Astrocyte (in vitro differentiated cells and primary cell): Measurements from ENCODE around the gene DDX1. TPM values are rescaled to one million over a fixed set of nuclear protein-coding genes. Genes with fewer than 3 reads are reported as not detected.

Source experiments
- DNase-seq: peaks from one replicate; pipeline ENCODE4 v3.0.0-alpha.2; 2010; ENCODE audit warnings: low read depth
- FAIRE-seq: peaks from 2 replicates; lab custom pipeline; 2011; peaks lifted over from hg19 to GRCh38; lab: Jason Lieb, UNC
- H2AFZ ChIP-seq: 2 replicates; pipeline ENCODE4 v1.6.0; 2012; ENCODE audit warnings: low read depth, low read length, inconsistent platforms
- H3K27ac ChIP-seq: 2 replicates; pipeline ENCODE4 v1.5.1; 2011; ENCODE audit warnings: low read depth, low read length, inconsistent platforms
- H3K27me3 ChIP-seq: 2 replicates; pipeline ENCODE4 v1.6.0; 2011; ENCODE audit warnings: low read length, inconsistent platforms; ENCODE audit not compliant: insufficient read depth
- H3K36me3 ChIP-seq: 2 replicates; pipeline ENCODE4 v1.5.1; 2011; ENCODE audit warnings: low read length, inconsistent platforms; ENCODE audit not compliant: insufficient read depth
- H3K4me1 ChIP-seq: 2 replicates; pipeline ENCODE4 v1.5.1; 2011; ENCODE audit warnings: low read length, inconsistent platforms; ENCODE audit not compliant: insufficient read depth
- H3K4me2 ChIP-seq: 2 replicates; pipeline ENCODE4 v1.6.0; 2012; ENCODE audit warnings: low read length, inconsistent platforms
- H3K4me3 ChIP-seq: 2 replicates; pipeline ENCODE4 v1.5.1; 2011; ENCODE audit warnings: low read depth, mild to moderate bottlenecking, low read length, inconsistent platforms; ENCODE audit not compliant: insufficient read depth
- H3K79me2 ChIP-seq: 2 replicates; pipeline ENCODE4 v1.6.0; 2012; ENCODE audit warnings: mild to moderate bottlenecking, low read length, inconsistent platforms; ENCODE audit not compliant: insufficient read depth
- H3K9ac ChIP-seq: 2 replicates; pipeline ENCODE4 v1.6.0; 2012; ENCODE audit warnings: mild to moderate bottlenecking, low read length, inconsistent platforms
- H3K9me3 ChIP-seq: 2 replicates; pipeline ENCODE4 v1.5.1; 2012; ENCODE audit warnings: low read depth, mild to moderate bottlenecking, low read length, inconsistent platforms; ENCODE audit not compliant: insufficient read depth
- H4K20me1 ChIP-seq: 2 replicates; pipeline ENCODE4 v1.6.0; 2012; ENCODE audit warnings: low read length, inconsistent platforms; ENCODE audit not compliant: insufficient read depth
- H3K27ac Mint-ChIP-seq: one replicate; pipeline ENCODE4 v1.8.0; 2021; ENCODE audit warnings: mild to moderate bottlenecking, mixed read lengths; ENCODE audit not compliant: unreplicated experiment
- H3K27me3 Mint-ChIP-seq: one replicate; pipeline ENCODE4 v1.8.0; 2021; ENCODE audit warnings: low read depth, mixed read lengths; ENCODE audit not compliant: unreplicated experiment
- H3K36me3 Mint-ChIP-seq: one replicate; pipeline ENCODE4 v1.8.0; 2021; ENCODE audit warnings: low read depth, mixed read lengths; ENCODE audit not compliant: unreplicated experiment
- H3K4me1 Mint-ChIP-seq: one replicate; pipeline ENCODE4 v1.8.0; 2021; ENCODE audit warnings: low read depth, mixed read lengths; ENCODE audit not compliant: unreplicated experiment
- H3K4me3 Mint-ChIP-seq: one replicate; pipeline ENCODE4 v1.8.0; 2021; ENCODE audit warnings: mild to moderate bottlenecking, moderate library complexity, mixed read lengths; ENCODE audit not compliant: unreplicated experiment
- H3K9me3 Mint-ChIP-seq: one replicate; pipeline ENCODE4 v1.8.0; 2021; ENCODE audit warnings: mild to moderate bottlenecking, mixed read lengths; ENCODE audit not compliant: unreplicated experiment
- EZH2 ChIP-seq: IDR thresholded peaks from 2 replicates; pipeline ENCODE4 v1.6.1; 2012; ENCODE audit warnings: mild to moderate bottlenecking, low read length, inconsistent platforms; ENCODE audit not compliant: insufficient read depth
- total RNA-seq: library from RNA; stranded (reverse); gene quantifications from 2 replicates; pipeline ENCODE4 v1.2.1, GENCODE V29; 2021
- TF ChIP-seq, protein P1 (sequence below): IDR thresholded peaks from 2 replicates; pipeline ENCODE4 v1.5.1; 2011; ENCODE audit warnings: low read depth, mild to moderate bottlenecking, inconsistent platforms, low read length, moderate library complexity; ENCODE audit not compliant: insufficient read depth

Gene DDX1
- total RNA-seq, 1 donor from 2014 or later = 146 TPM

DNA sequence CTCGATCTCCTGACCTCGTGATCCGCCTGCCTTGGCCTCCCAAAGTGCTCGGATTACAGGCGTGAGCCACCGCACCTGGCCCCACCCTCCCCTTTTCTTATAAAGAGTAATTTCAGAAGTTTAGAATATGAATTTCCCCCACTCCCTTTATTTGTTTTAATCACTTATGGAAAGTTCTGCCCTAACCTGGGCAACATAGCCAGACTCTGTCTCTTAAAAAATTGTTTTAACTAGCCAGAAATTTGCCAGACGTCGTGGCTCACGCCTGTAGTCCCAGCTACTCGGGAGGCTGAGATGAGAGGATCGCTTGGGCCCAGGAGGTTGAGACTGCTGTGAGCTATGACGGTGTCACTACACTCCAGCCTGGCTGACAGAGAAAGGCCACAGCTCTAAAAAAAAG, 22.8 kb upstream of the DDX1 start:
- Histone ChIP-seq H3K27me3 (no peaks in the 10 kb centered on the region), H4K20me1 (no peaks in the 10 kb centered on the region), H3K79me2 (no peaks in the 10 kb centered on the region), H3K4me3 (no peak overlapping the region), H3K4me1 (no peaks in the 10 kb centered on the region), H2AFZ (no peak overlapping the region), H3K9me3 (no peaks in the 10 kb centered on the region), H3K27ac (no peak overlapping the region), H3K9ac (no peak overlapping the region), H3K4me2 (no peak overlapping the region), H3K36me3 (no peaks in the 10 kb centered on the region)
- no peak for FAIRE-seq
- Mint-ChIP-seq H3K27me3 (no peaks in the 10 kb centered on the region), H3K4me1 (no peaks in the 10 kb centered on the region), H3K9me3 (no peaks in the 10 kb centered on the region), H3K27ac (no peak overlapping the region), H3K36me3 (no peaks in the 10 kb centered on the region), H3K4me3 (no peak overlapping the region)
- no peak for TF ChIP-seq EZH2
- TF ChIP-seq, protein P1, sequence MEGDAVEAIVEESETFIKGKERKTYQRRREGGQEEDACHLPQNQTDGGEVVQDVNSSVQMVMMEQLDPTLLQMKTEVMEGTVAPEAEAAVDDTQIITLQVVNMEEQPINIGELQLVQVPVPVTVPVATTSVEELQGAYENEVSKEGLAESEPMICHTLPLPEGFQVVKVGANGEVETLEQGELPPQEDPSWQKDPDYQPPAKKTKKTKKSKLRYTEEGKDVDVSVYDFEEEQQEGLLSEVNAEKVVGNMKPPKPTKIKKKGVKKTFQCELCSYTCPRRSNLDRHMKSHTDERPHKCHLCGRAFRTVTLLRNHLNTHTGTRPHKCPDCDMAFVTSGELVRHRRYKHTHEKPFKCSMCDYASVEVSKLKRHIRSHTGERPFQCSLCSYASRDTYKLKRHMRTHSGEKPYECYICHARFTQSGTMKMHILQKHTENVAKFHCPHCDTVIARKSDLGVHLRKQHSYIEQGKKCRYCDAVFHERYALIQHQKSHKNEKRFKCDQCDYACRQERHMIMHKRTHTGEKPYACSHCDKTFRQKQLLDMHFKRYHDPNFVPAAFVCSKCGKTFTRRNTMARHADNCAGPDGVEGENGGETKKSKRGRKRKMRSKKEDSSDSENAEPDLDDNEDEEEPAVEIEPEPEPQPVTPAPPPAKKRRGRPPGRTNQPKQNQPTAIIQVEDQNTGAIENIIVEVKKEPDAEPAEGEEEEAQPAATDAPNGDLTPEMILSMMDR = no peak
- DNase-seq = no peak

DNA sequence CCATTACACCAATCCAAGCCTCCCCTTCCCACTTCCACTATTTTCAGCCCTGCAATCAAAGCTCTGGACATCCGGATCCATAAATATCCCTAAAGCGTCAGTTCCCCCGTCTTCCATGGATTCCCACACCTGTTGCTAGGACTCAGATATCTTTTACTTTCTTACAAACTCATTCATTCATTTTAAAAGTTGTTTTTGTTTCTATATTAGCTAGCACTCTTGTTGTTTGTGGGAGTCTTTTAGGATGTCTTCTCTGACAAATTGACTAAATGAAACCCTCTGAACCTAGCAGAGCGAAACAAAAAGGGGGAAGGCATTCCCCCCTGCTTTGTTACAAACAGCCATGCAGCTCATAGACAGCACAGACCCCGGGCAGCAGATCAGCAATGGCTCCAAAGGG, 21.6 kb upstream of the DDX1 start:
- FAIRE-seq = no peak
- Mint-ChIP-seq H3K9me3 (no peaks in the 10 kb centered on the region), H3K4me3 (no peak overlapping the region), H3K27me3 (no peaks in the 10 kb centered on the region), H3K27ac (no peak overlapping the region), H3K36me3 (no peaks in the 10 kb centered on the region), H3K4me1 (no peaks in the 10 kb centered on the region)
- Histone ChIP-seq H3K4me1 (no peaks in the 10 kb centered on the region), H3K9ac (no peak overlapping the region), H3K27me3 (no peaks in the 10 kb centered on the region), H3K4me3 (no peak overlapping the region), H3K79me2 (no peaks in the 10 kb centered on the region), H3K27ac (no peak overlapping the region), H3K4me2 (no peak overlapping the region), H3K9me3 (no peaks in the 10 kb centered on the region), H4K20me1 (no peaks in the 10 kb centered on the region), H2AFZ (no peak overlapping the region), H3K36me3 (no peaks in the 10 kb centered on the region)
- DNase-seq = no peak
- no peak for TF ChIP-seq EZH2
- TF ChIP-seq, protein P1 = no peak

DNA sequence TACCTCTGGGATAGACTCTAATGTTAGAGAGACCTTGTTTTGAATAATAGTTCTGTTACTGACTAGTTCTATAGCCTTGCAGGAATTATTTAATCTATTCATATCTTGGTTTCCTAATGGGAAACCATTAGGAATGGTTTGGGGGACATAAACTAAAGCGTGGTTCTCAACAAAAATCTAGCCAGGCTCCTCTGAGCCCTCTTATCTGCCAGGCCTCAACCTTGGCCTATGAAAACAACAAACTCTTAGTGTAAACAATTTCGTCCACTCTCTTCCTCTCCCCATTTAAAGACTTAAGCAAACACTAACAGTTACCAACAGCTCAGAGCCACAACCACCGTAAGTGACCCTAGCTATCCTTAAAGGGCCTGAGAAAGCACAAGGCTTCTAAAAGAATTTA, 19.9 kb upstream of the DDX1 start:
- no peaks in the 10 kb centered on the region for H3K36me3 Mint-ChIP-seq
- H3K9ac ChIP-seq = no peak overlapping the region
- DNase-seq = no peak
- H4K20me1 ChIP-seq = no peaks in the 10 kb centered on the region
- FAIRE-seq = no peak
- H3K27ac ChIP-seq = no peak overlapping the region
- no peak overlapping the region for H3K4me3 Mint-ChIP-seq
- no peaks in the 10 kb centered on the region for H3K4me1 Mint-ChIP-seq
- H2AFZ ChIP-seq = no peak overlapping the region
- H3K36me3 ChIP-seq = no peaks in the 10 kb centered on the region
- H3K27me3 ChIP-seq = no peaks in the 10 kb centered on the region
- H3K27me3 Mint-ChIP-seq = no peaks in the 10 kb centered on the region
- TF ChIP-seq, protein P1 = no peak
- TF ChIP-seq EZH2 = no peak
- H3K4me3 ChIP-seq = no peak overlapping the region
- H3K4me1 ChIP-seq = no peaks in the 10 kb centered on the region
- no peak overlapping the region for H3K27ac Mint-ChIP-seq
- no peaks in the 10 kb centered on the region for H3K9me3 Mint-ChIP-seq
- H3K79me2 ChIP-seq = no peaks in the 10 kb centered on the region
- no peaks in the 10 kb centered on the region for H3K9me3 ChIP-seq
- H3K4me2 ChIP-seq = no peak overlapping the region
